Trophoblast cell (in vitro differentiated cells and primary cell): ENCODE results near the gene TAT.
"Not testable (repeated sequence)": the region's sequence is repeated elsewhere in the genome, so short reads cannot be mapped to it uniquely, and the experiment has no call there.

Experiments used
- DNase-seq, 2 donors: peaks; one replicate each; pipeline ENCODE4 v3.0.0-alpha.2; 2016
- H2AFZ ChIP-seq: 2 replicates; pipeline ENCODE4 v1.6.1; 2013; ENCODE audit warnings: low read length, moderate library complexity, mild to moderate bottlenecking; ENCODE audit not compliant: insufficient read depth, poor library complexity
- H2AK5ac ChIP-seq: 2 replicates; pipeline ENCODE4 v1.6.1; 2013; ENCODE audit warnings: mild to moderate bottlenecking, low read length
- H2BK120ac ChIP-seq: 2 replicates; pipeline ENCODE4 v1.6.1; 2013; ENCODE audit warnings: low read length, mild to moderate bottlenecking, moderate library complexity; ENCODE audit not compliant: insufficient read depth, poor library complexity
- H2BK12ac ChIP-seq: 2 replicates; pipeline ENCODE4 v1.6.1; 2013; ENCODE audit warnings: mild to moderate bottlenecking, low read length, moderate library complexity
- H2BK5ac ChIP-seq: 2 replicates; pipeline ENCODE4 v1.6.1; 2013; ENCODE audit warnings: low read length, low read depth, moderate library complexity, mild to moderate bottlenecking; ENCODE audit not compliant: poor library complexity
- H3K14ac ChIP-seq: 2 replicates; pipeline ENCODE4 v1.6.1; 2013; ENCODE audit warnings: mild to moderate bottlenecking, low read length
- H3K18ac ChIP-seq: 2 replicates; pipeline ENCODE4 v1.6.1; 2013; ENCODE audit warnings: mild to moderate bottlenecking, low read length
- H3K23ac ChIP-seq: 2 replicates; pipeline ENCODE4 v1.6.1; 2013; ENCODE audit warnings: low read length
- H3K27ac ChIP-seq: 2 replicates; pipeline ENCODE4 v1.5.1; 2013; ENCODE audit warnings: low read depth, mild to moderate bottlenecking, inconsistent platforms, low read length, moderate library complexity
- H3K27me3 ChIP-seq: 2 replicates; pipeline ENCODE4 v1.6.1; 2013; ENCODE audit warnings: inconsistent platforms, mild to moderate bottlenecking, low read length, moderate library complexity; ENCODE audit not compliant: insufficient read depth
- H3K36me3 ChIP-seq, 2 experiments: 1 replicate in 1 of 2; 2 replicates in 1 of 2; pipeline ENCODE4 v1.6.1; 2013; ENCODE audit warnings: low read length in 2 of 2, mild to moderate bottlenecking in 2 of 2, moderate library complexity in 1 of 2; ENCODE audit not compliant: insufficient read depth in 2 of 2, control insufficient read depth in 1 of 2
- H3K4ac ChIP-seq: 2 replicates; pipeline ENCODE4 v1.6.1; 2013; ENCODE audit warnings: low read depth, mild to moderate bottlenecking, low read length, moderate library complexity
- H3K4me1 ChIP-seq, 2 experiments: 1 replicate in 1 of 2; 2 replicates in 1 of 2; pipeline ENCODE4 v1.6.1; 2013; ENCODE audit warnings: low read length in 2 of 2, mild to moderate bottlenecking in 2 of 2, moderate library complexity in 1 of 2; ENCODE audit not compliant: insufficient read depth in 2 of 2, control insufficient read depth in 1 of 2
- H3K4me2 ChIP-seq: 2 replicates; pipeline ENCODE4 v1.6.1; 2013; ENCODE audit warnings: inconsistent platforms, mild to moderate bottlenecking, low read length, moderate library complexity
- H3K4me3 ChIP-seq: 2 replicates; pipeline ENCODE4 v1.5.1; 2013; ENCODE audit warnings: mild to moderate bottlenecking, low read depth, low read length, inconsistent platforms
- H3K79me1 ChIP-seq: one replicate; pipeline ENCODE4 v1.6.1; 2013; ENCODE audit warnings: low read length
- H3K79me2 ChIP-seq: 2 replicates; pipeline ENCODE4 v1.6.1; 2013; ENCODE audit warnings: low read length, mild to moderate bottlenecking; ENCODE audit not compliant: control insufficient read depth, insufficient read depth, poor library complexity
- H3K9ac ChIP-seq: 2 replicates; pipeline ENCODE4 v1.6.1; 2013; ENCODE audit warnings: mild to moderate bottlenecking, low read length
- H3K9me3 ChIP-seq: 2 replicates; pipeline ENCODE4 v1.6.1; 2013; ENCODE audit warnings: low read depth, mild to moderate bottlenecking, control low read depth, inconsistent platforms, low read length; ENCODE audit not compliant: insufficient read depth
- H4K12ac ChIP-seq: 2 replicates; pipeline ENCODE4 v1.6.1; 2013; ENCODE audit warnings: low read depth, mild to moderate bottlenecking, low read length, moderate library complexity
- H4K8ac ChIP-seq: 2 replicates; pipeline ENCODE4 v1.6.1; 2013; ENCODE audit warnings: low read depth, mild to moderate bottlenecking, low read length, moderate library complexity
- H4K91ac ChIP-seq: one replicate; pipeline ENCODE4 v1.6.1; 2013; ENCODE audit warnings: low read depth, mild to moderate bottlenecking, low read length, moderate library complexity
- WGBS: extraction: QIAGEN DNeasy Blood & Tissue Kit; methylation state at CpG from one replicate; pipeline ENCODE4 v1.1.7; 2013; ENCODE audit warnings: missing lambda C conversion rate; ENCODE audit not compliant: insufficient read length, insufficient coverage; ENCODE audit errors: extremely low coverage; 5-methylcytosine and 5-hydroxymethylcytosine counted together

The TAT gene

DNA sequence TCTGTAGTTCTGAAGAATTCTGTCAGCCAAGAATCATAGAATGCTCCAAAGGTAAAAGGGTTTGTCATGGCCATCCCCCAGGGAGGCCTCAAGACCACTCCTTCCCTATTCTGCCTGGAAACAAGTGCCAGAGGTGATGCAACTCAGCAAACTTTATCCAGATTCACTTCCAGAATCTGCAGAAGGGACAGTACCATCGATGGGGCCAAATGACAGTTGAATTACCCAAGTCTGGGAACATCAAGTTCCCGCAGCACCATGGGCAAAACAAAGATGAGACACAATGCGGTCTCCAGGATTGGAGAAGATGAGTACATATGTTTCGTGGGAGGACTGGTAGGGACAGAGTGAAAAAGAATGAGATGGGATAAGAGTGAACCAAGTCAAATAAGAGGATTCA is 13.7 kb upstream of the TAT start:
- Histone ChIP-seq H3K36me3 (no peaks in the 10 kb centered on the region), H3K27ac (no peak overlapping the region), H4K91ac (no peak overlapping the region), H4K12ac (no peak overlapping the region), H3K9me3 (no peaks in the 10 kb centered on the region), H2AFZ (no peak overlapping the region), H2BK120ac (no peak overlapping the region), H3K79me2 (no peaks in the 10 kb centered on the region), H4K8ac (no peak overlapping the region), H3K18ac (no peak overlapping the region), H3K4me3 (no peak overlapping the region), H3K14ac (no peak overlapping the region), H3K27me3 (no peaks in the 10 kb centered on the region), H3K23ac (no peak overlapping the region), H2BK12ac (no peak overlapping the region), H3K79me1 (no peaks in the 10 kb centered on the region), H3K4me2 (no peak overlapping the region), H2BK5ac (no peak overlapping the region), H3K4ac (no peak overlapping the region), H3K9ac (no peak overlapping the region), H3K4me1 (no peaks in the 10 kb centered on the region), H2AK5ac (no peak overlapping the region)
- no peak for DNase-seq
- no CpG with 5 or more reads among the region's 4 CpGs for WGBS

- not testable (repeated sequence) for H4K91ac ChIP-seq, H2BK12ac ChIP-seq, H3K4me3 ChIP-seq, H2AK5ac ChIP-seq, H3K4me1 ChIP-seq, H3K9ac ChIP-seq, H3K27ac ChIP-seq, H3K36me3 ChIP-seq, H3K4ac ChIP-seq, H2BK5ac ChIP-seq, H3K79me2 ChIP-seq, H3K14ac ChIP-seq, H3K27me3 ChIP-seq, H3K18ac ChIP-seq, H3K79me1 ChIP-seq, DNase-seq, H2AFZ ChIP-seq, H2BK120ac ChIP-seq, H3K4me2 ChIP-seq, H4K12ac ChIP-seq, H4K8ac ChIP-seq, H3K9me3 ChIP-seq, H3K23ac ChIP-seq
- no CpG with 5 or more reads among the region's 2 CpGs for WGBS
Measured at GRCh38 chr16:71590071-71590470, 13.2 kb upstream of the TAT start.

- H3K14ac ChIP-seq, H4K12ac ChIP-seq, H3K27me3 ChIP-seq, H3K9ac ChIP-seq, H3K18ac ChIP-seq, H3K4me1 ChIP-seq, H3K23ac ChIP-seq, H3K4me2 ChIP-seq, H3K79me1 ChIP-seq, H2BK5ac ChIP-seq, H4K8ac ChIP-seq, H3K9me3 ChIP-seq, H3K36me3 ChIP-seq, H3K4me3 ChIP-seq, H3K4ac ChIP-seq, DNase-seq, H2AK5ac ChIP-seq, H3K27ac ChIP-seq, H3K79me2 ChIP-seq, H2BK12ac ChIP-seq, H2BK120ac ChIP-seq, H4K91ac ChIP-seq, H2AFZ ChIP-seq: not testable (repeated sequence)
- WGBS = no CpG with 5 or more reads among the region's 30 CpGs
Measured at GRCh38 chr16:71589334-71589733, 12.4 kb upstream of the TAT start.

- H2BK12ac ChIP-seq = no peak overlapping the region
- no peaks in the 10 kb centered on the region for H3K79me2 ChIP-seq
- DNase-seq = no peak
- H2AK5ac ChIP-seq = no peak overlapping the region
- H3K4me1 ChIP-seq = no peaks in the 10 kb centered on the region
- no peak overlapping the region for H3K4ac ChIP-seq
- no peak overlapping the region for H4K12ac ChIP-seq
- no peak overlapping the region for H3K4me3 ChIP-seq
- H3K23ac ChIP-seq = no peak overlapping the region
- no peak overlapping the region for H3K27ac ChIP-seq
- H3K14ac ChIP-seq = no peak overlapping the region
- H3K79me1 ChIP-seq = no peaks in the 10 kb centered on the region
- no peak overlapping the region for H2AFZ ChIP-seq
- no peak overlapping the region for H2BK5ac ChIP-seq
- H3K27me3 ChIP-seq = no peaks in the 10 kb centered on the region
- no peaks in the 10 kb centered on the region for H3K36me3 ChIP-seq
- no peak overlapping the region for H3K9ac ChIP-seq
- H2BK120ac ChIP-seq = no peak overlapping the region
- WGBS = no CpG with 5 or more reads among the region's 4 CpGs
- no peak overlapping the region for H3K18ac ChIP-seq
- H4K8ac ChIP-seq = no peak overlapping the region
- no peaks in the 10 kb centered on the region for H3K9me3 ChIP-seq
- no peak overlapping the region for H4K91ac ChIP-seq
- H3K4me2 ChIP-seq = no peak overlapping the region
Measured at GRCh38 chr16:71585318-71585703, 8.4 kb upstream of the TAT start.
